CD14-positive monocyte (primary cell): ENCODE results near the gene EOMES. TPM values are rescaled to one million over a fixed set of nuclear protein-coding genes. Genes with fewer than 3 reads are reported as not detected.

Experiments
- DNase-seq, 3 donors: peaks; one replicate each; pipeline ENCODE4 v3.0.0-alpha.2; 2011 to 2022
- H2AFZ ChIP-seq: 2 replicates; pipeline ENCODE4 v1.6.0; 2012; ENCODE audit warnings: mild to moderate bottlenecking, low read depth, low read length, inconsistent platforms; ENCODE audit not compliant: insufficient read depth, poor library complexity, severe bottlenecking
- H3K27ac ChIP-seq, 2 donors: 1 replicate in 1 of 2; 2 replicates in 1 of 2; pipeline ENCODE4 v1.5.1; 2012 to 2013; ENCODE audit warnings: low read length in 2 of 2, control low read depth in 1 of 2, inconsistent platforms in 1 of 2, low read depth in 1 of 2, mild to moderate bottlenecking in 1 of 2
- H3K27me3 ChIP-seq, 2 donors: one replicate each; pipeline versions ENCODE4 v1.6.0 to v1.6.1; 2011 to 2013; ENCODE audit warnings: low read length in 2 of 2; ENCODE audit not compliant: control insufficient read depth in 2 of 2, insufficient read depth in 2 of 2
- H3K36me3 ChIP-seq, 2 donors: replicated peaks in 1 of 2; 1 replicate in 1 of 2; 2 replicates in 1 of 2; pipeline versions ENCODE4 v1.5.1 to v1.6.1; 2012 to 2013; ENCODE audit warnings: low read length in 2 of 2, control low read depth in 1 of 2, inconsistent platforms in 1 of 2, mild to moderate bottlenecking in 1 of 2; ENCODE audit not compliant: insufficient read depth in 2 of 2, control insufficient read depth in 1 of 2
- H3K4me1 ChIP-seq, 2 donors: 1 replicate in 1 of 2; 2 replicates in 1 of 2; pipeline versions ENCODE4 v1.5.1 to v1.6.1; 2012 to 2013; ENCODE audit warnings: low read length in 2 of 2, control low read depth in 1 of 2, inconsistent platforms in 1 of 2, mild to moderate bottlenecking in 1 of 2, moderate library complexity in 1 of 2; ENCODE audit not compliant: insufficient read depth in 2 of 2, control insufficient read depth in 1 of 2
- H3K4me2 ChIP-seq: replicated peaks from 2 replicates; pipeline ENCODE3; 2012; ENCODE audit warnings: low read length, moderate library complexity, mild to moderate bottlenecking; ENCODE audit not compliant: poor library complexity, severe bottlenecking; ENCODE audit errors: extremely low read depth
- H3K4me3 ChIP-seq, 3 experiments: fragments of 200-600 bp in 1 of 3; sonication (generic) in 1 of 3; replicated peaks in 1 of 3; 1 replicate in 2 of 3; 2 replicates in 1 of 3; pipeline ENCODE4 v1.5.1; 2011 to 2013; ENCODE audit warnings: low read length in 3 of 3, mild to moderate bottlenecking in 3 of 3, control low read depth in 2 of 3, low read depth in 2 of 3, inconsistent platforms in 1 of 3, moderate library complexity in 1 of 3
- H3K79me2 ChIP-seq: 2 replicates; pipeline ENCODE4 v1.6.0; 2012; ENCODE audit warnings: mild to moderate bottlenecking, control low read depth, inconsistent platforms, low read length, moderate library complexity; ENCODE audit not compliant: insufficient read depth
- H3K9ac ChIP-seq: 2 replicates; pipeline ENCODE4 v1.6.0; 2017; ENCODE audit warnings: low read length, mild to moderate bottlenecking; ENCODE audit not compliant: insufficient read depth, poor library complexity, severe bottlenecking
- H3K9me3 ChIP-seq, 2 donors: replicated peaks in 1 of 2; 1 replicate in 1 of 2; 2 replicates in 1 of 2; pipeline versions ENCODE4 v1.5.1 to v1.6.1; 2012 to 2013; ENCODE audit warnings: low read length in 2 of 2, control low read depth in 1 of 2; ENCODE audit not compliant: control insufficient read depth in 1 of 2, insufficient read depth in 1 of 2
- H4K20me1 ChIP-seq: 2 replicates; pipeline ENCODE4 v1.6.0; 2012; ENCODE audit warnings: mild to moderate bottlenecking, low read length, control low read depth, moderate library complexity; ENCODE audit not compliant: insufficient read depth
- H3K27ac Mint-ChIP-seq, 7 donors: one replicate each; pipeline ENCODE4 v1.8.0; 2020; ENCODE audit warnings: mild to moderate bottlenecking in 7 of 7, mixed read lengths in 7 of 7, moderate library complexity in 6 of 7, inconsistent platforms in 2 of 7
- H3K27me3 Mint-ChIP-seq, 3 donors: one replicate each; pipeline ENCODE4 v1.8.0; 2021 to 2022; ENCODE audit warnings: low read depth in 3 of 3, mild to moderate bottlenecking in 3 of 3, mixed read lengths in 3 of 3, moderate library complexity in 3 of 3, inconsistent platforms in 1 of 3
- H3K36me3 Mint-ChIP-seq, 2 donors: one replicate each; pipeline ENCODE4 v1.8.0; 2020; ENCODE audit warnings: mixed read lengths in 2 of 2, inconsistent platforms in 1 of 2, mild to moderate bottlenecking in 1 of 2
- H3K4me1 Mint-ChIP-seq: one replicate; pipeline ENCODE4 v1.8.0; 2020; ENCODE audit warnings: mild to moderate bottlenecking, mixed read lengths
- H3K4me3 Mint-ChIP-seq, 2 donors: one replicate each; pipeline ENCODE4 v1.8.0; 2020; ENCODE audit warnings: mild to moderate bottlenecking in 2 of 2, mixed read lengths in 2 of 2, moderate library complexity in 1 of 2
- H3K9me3 Mint-ChIP-seq, 7 donors: one replicate each; pipeline ENCODE4 v1.8.0; 2020 to 2022; ENCODE audit warnings: mixed read lengths in 7 of 7, mild to moderate bottlenecking in 6 of 7, moderate library complexity in 6 of 7, inconsistent platforms in 2 of 7
- CTCF ChIP-seq: fragments of 200-600 bp; IDR thresholded peaks from one replicate; pipeline ENCODE4 v1.8.0; 2022; ENCODE audit warnings: antibody characterized with exemption, mild to moderate bottlenecking
- WGBS: methylation state at CpG from one replicate; pipeline ENCODE4 v1.1.5; 2013; ENCODE audit warnings: missing lambda C conversion rate; ENCODE audit not compliant: insufficient coverage; 5-methylcytosine and 5-hydroxymethylcytosine counted together
- intact Hi-C, 2 donors: fragments of 100-400 bp; cut with micrococcal nuclease; formaldehyde crosslinking; loops; one replicate each; pipeline versions ENCODE4 v1.15.0 to v1.15.1; 2023
- polyA plus RNA-seq, 3 donors: library from polyadenylated mRNA; depleted of rRNA in 1 of 3; unstranded in 2 of 3; stranded (reverse) in 1 of 3; fragments of 300-500 nt in 2 of 3; fragments of >200 nt in 1 of 3; fragmentation: Illumina TruSeq in 2 of 3; gene quantifications; 1 replicate in 2 of 3; 2 replicates in 1 of 3; pipeline ENCODE4 v1.2.3, GENCODE V29; 2012 to 2021

The EOMES gene
- polyA plus RNA-seq, 3 donors, result 0.09 to 0.21 TPM; not detected in 1

- intact Hi-C loops, result no loop called here
- H3K4me1 ChIP-seq, result peaks cover 0 to 6% of the 10 kb centered on the region in 2 donors
- no peak overlapping the region for H2AFZ ChIP-seq
- H3K9me3 Mint-ChIP-seq, result peaks cover 0 to 15% (median 6%) of the 10 kb centered on the region in 7 donors
- no peaks in the 10 kb centered on the region for H3K36me3 ChIP-seq
- 9% methylated on average over 21 of the region's 31 CpGs for WGBS
- peak overlapping the region in 1 of 2 donors; percentile 61 for H3K4me3 Mint-ChIP-seq
- H3K79me2 ChIP-seq, result no peaks in the 10 kb centered on the region
- H3K36me3 Mint-ChIP-seq, result peaks cover 2 to 8% of the 10 kb centered on the region in 2 donors
- peaks cover 75 to 85% (median 77%) of the 10 kb centered on the region in 3 donors for H3K27me3 Mint-ChIP-seq
- H4K20me1 ChIP-seq, result no peaks in the 10 kb centered on the region
- peak overlapping the region in 1 of 7 donors; percentile 24 for H3K27ac Mint-ChIP-seq
- no peak overlapping the region for H3K27ac ChIP-seq
- no peak overlapping the region for H3K4me3 ChIP-seq
- DNase-seq, result no peak
- TF ChIP-seq CTCF, result no peak
- peaks cover 80 to 89% of the 10 kb centered on the region in 2 donors for H3K27me3 ChIP-seq
- peaks cover 0 to 33% of the 10 kb centered on the region in 2 donors for H3K9me3 ChIP-seq
- no peak overlapping the region for H3K4me2 ChIP-seq
- no peak overlapping the region for H3K9ac ChIP-seq
- peaks cover 19% of the 10 kb centered on the region for H3K4me1 Mint-ChIP-seq
Observed at GRCh38 chr3:27730774-27731659, 8.9 kb upstream of the EOMES start.

GRCh38 chr3:27729748-27730611 is 7.9 kb upstream of the EOMES start:
- Mint-ChIP-seq H3K27me3 (peaks cover 81 to 90% (median 84%) of the 10 kb centered on the region in 3 donors), H3K36me3 (peaks cover 2 to 8% of the 10 kb centered on the region in 2 donors), H3K9me3 (peaks cover 0 to 16% (median 6%) of the 10 kb centered on the region in 7 donors), H3K4me3 (peak overlapping the region; percentile 5 to 78), H3K27ac (no peak overlapping the region), H3K4me1 (peaks cover 19% of the 10 kb centered on the region)
- DNase-seq, result no peak
- Histone ChIP-seq H3K4me1 (peaks cover 0 to 6% of the 10 kb centered on the region in 2 donors), H3K36me3 (no peaks in the 10 kb centered on the region), H3K4me2 (no peak overlapping the region), H2AFZ (no peak overlapping the region), H4K20me1 (no peaks in the 10 kb centered on the region), H3K27ac (no peak overlapping the region), H3K79me2 (no peaks in the 10 kb centered on the region), H3K9me3 (peaks cover 0 to 33% of the 10 kb centered on the region in 2 donors), H3K9ac (no peak overlapping the region), H3K27me3 (peaks cover 87 to 97% of the 10 kb centered on the region in 2 donors), H3K4me3 (no peak overlapping the region)
- TF ChIP-seq CTCF, result no peak
- intact Hi-C loops, result no loop called here
- WGBS, result 3% methylated on average over 23 of the region's 41 CpGs
